ENCODE data around the gene ZBTB38. TPM values are rescaled to one million over a fixed set of nuclear protein-coding genes. Genes with fewer than 3 reads are reported as not detected.

ZBTB38 gene
- total RNA-seq, 2 experiments from 2014 or later, result 21.8 to 22.0 TPM

DNA sequence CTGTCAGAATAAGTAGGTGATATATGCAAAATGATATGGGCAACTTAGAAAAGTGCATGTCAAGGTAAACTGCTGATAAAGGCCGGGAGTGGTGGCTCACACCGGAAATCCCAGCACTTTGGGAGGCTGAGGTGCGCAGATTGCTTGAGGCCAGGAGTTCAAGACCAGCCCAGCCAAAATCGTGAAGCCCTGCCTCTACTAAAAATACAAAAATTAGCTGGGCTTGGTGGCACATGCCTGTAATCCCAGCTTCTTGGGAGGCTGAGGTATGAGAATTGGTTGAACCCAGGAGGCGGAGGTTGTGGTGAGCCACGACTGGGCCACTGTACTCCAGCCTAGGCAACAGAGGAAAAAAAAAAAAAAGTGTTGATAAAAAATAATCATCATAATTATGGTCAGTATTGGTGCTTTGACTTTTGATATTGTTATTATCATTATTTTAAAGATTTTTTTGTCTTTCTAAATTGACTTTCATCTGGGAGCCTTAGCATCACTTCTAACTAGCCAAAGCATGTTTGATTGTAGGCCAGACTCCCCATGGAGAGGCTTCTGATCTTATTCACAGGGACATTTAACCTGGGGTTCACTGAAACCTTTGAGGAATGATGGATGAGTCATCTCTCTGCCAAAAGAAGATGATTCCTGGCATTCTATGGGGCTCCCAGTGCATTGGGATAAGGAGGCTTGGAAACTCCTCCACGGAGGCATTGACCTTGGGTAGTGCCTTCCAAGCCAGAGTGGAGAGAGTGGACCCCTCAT is 5.6 kb downstream of the ZBTB38 start:
- peaks cover 26% of the 10 kb centered on the region for H3K4me1 ChIP-seq (ENCODE audit: insufficient read depth, low read length)
- H3K27ac Mint-ChIP-seq, result no peak overlapping the region
- ChIA-PET CTCF (interaction anchor here (1.1 kb wide), 1 partner anchor 78 kb away, joined by 5 read pairs; no protein-coding TSS in a partner anchor), POLR2A (interaction anchor here (0.7 to 0.8 kb wide), 2 partner anchors 10 to 11 kb away, joined by 3 read pairs; no protein-coding TSS in a partner anchor)
- H3K4me3 ChIP-seq (ENCODE audit: low read length), result no peak overlapping the region
- ATAC-seq (ENCODE audit: poor library complexity), result no peak
- peaks cover 28% of the 10 kb centered on the region for H3K4me1 Mint-ChIP-seq (ENCODE audit: low read depth)
- no peak overlapping the region for H3K27ac ChIP-seq (ENCODE audit: low read depth in 1 of 2, low read length in 2 of 2)
- no peaks in the 10 kb centered on the region for H3K36me3 Mint-ChIP-seq (ENCODE audit: low read depth)
- intact Hi-C loops (cut with DNase I, micrococcal nuclease), result loop anchor here in 1 of 2 experiments (5.0 kb wide), 1 partner anchor 33 kb away; no protein-coding TSS in a partner anchor
- no peaks in the 10 kb centered on the region for H3K27me3 Mint-ChIP-seq
- H3K4me3 Mint-ChIP-seq, result no peak overlapping the region
- TF ChIP-seq, protein P1, sequence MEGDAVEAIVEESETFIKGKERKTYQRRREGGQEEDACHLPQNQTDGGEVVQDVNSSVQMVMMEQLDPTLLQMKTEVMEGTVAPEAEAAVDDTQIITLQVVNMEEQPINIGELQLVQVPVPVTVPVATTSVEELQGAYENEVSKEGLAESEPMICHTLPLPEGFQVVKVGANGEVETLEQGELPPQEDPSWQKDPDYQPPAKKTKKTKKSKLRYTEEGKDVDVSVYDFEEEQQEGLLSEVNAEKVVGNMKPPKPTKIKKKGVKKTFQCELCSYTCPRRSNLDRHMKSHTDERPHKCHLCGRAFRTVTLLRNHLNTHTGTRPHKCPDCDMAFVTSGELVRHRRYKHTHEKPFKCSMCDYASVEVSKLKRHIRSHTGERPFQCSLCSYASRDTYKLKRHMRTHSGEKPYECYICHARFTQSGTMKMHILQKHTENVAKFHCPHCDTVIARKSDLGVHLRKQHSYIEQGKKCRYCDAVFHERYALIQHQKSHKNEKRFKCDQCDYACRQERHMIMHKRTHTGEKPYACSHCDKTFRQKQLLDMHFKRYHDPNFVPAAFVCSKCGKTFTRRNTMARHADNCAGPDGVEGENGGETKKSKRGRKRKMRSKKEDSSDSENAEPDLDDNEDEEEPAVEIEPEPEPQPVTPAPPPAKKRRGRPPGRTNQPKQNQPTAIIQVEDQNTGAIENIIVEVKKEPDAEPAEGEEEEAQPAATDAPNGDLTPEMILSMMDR (IDR thresholded peaks at IDR 0.05), result no peak
- no peaks in the 10 kb centered on the region for H3K36me3 ChIP-seq (ENCODE audit: insufficient read depth, low read length)
- no peaks in the 10 kb centered on the region for H3K27me3 ChIP-seq (ENCODE audit: control insufficient read depth in 1 of 2, insufficient read depth in 2 of 2, low read length in 2 of 2)
- H3K9me3 ChIP-seq (ENCODE audit: control insufficient read depth in 1 of 2, insufficient read depth in 1 of 2, low read length in 2 of 2), result no peaks in the 10 kb centered on the region
- DNase-seq, result no peak
- H3K9me3 Mint-ChIP-seq, result no peaks in the 10 kb centered on the region

GRCh38 chr3:141375381-141376301 is 7.3 kb downstream of the ZBTB38 start:
- Mint-ChIP-seq H3K27me3 (no peaks in the 10 kb centered on the region), H3K27ac (peak overlapping the region; percentile 8), H3K4me3 (no peak overlapping the region), H3K9me3 (no peaks in the 10 kb centered on the region), H3K4me1 (ENCODE audit: low read depth) (peaks cover 25% of the 10 kb centered on the region), H3K36me3 (ENCODE audit: low read depth) (no peaks in the 10 kb centered on the region)
- ChIA-PET POLR2A (interaction anchor here (0.7 kb wide), 1 partner anchor 178 kb away, joined by 3 read pairs; no protein-coding TSS in a partner anchor), CTCF (no interaction called here)
- Histone ChIP-seq H3K27me3 (ENCODE audit: control insufficient read depth in 1 of 2, insufficient read depth in 2 of 2, low read length in 2 of 2) (no peaks in the 10 kb centered on the region), H3K36me3 (ENCODE audit: insufficient read depth, low read length) (no peaks in the 10 kb centered on the region), H3K4me3 (ENCODE audit: low read length) (no peak overlapping the region), H3K27ac (ENCODE audit: low read depth in 1 of 2, low read length in 2 of 2) (no peak overlapping the region), H3K9me3 (ENCODE audit: control insufficient read depth in 1 of 2, insufficient read depth in 1 of 2, low read length in 2 of 2) (no peaks in the 10 kb centered on the region), H3K4me1 (ENCODE audit: insufficient read depth, low read length) (peaks cover 39% of the 10 kb centered on the region)
- DNase-seq (no peak), ATAC-seq (ENCODE audit: poor library complexity) (no peak)
- TF ChIP-seq, protein P1 (IDR thresholded peaks at IDR 0.05), result no peak
- intact Hi-C loops (cut with DNase I, micrococcal nuclease), result no loop called here

- Mint-ChIP-seq H3K27me3 (no peaks in the 10 kb centered on the region), H3K9me3 (no peaks in the 10 kb centered on the region), H3K27ac (no peak overlapping the region)
Observed at GRCh38 chr3:141377377-141377776, 9.1 kb downstream of the ZBTB38 start.

More at GRCh38 chr3:141377377-141377776, 9.1 kb downstream of the ZBTB38 start:
- intact Hi-C loops (cut with DNase I, micrococcal nuclease), result no loop called here
- POLR2A ChIA-PET, result no interaction called here
- Histone ChIP-seq H3K4me3 (ENCODE audit: low read length) (no peak overlapping the region), H3K4me1 (ENCODE audit: insufficient read depth, low read length) (peaks cover 41% of the 10 kb centered on the region), H3K27ac (ENCODE audit: low read depth in 1 of 2, low read length in 2 of 2) (no peak overlapping the region), H3K27me3 (ENCODE audit: control insufficient read depth in 1 of 2, insufficient read depth in 2 of 2, low read length in 2 of 2) (no peaks in the 10 kb centered on the region), H3K9me3 (ENCODE audit: control insufficient read depth in 1 of 2, insufficient read depth in 1 of 2, low read length in 2 of 2) (no peaks in the 10 kb centered on the region), H3K36me3 (ENCODE audit: insufficient read depth, low read length) (no peaks in the 10 kb centered on the region)
- Mint-ChIP-seq H3K4me1 (ENCODE audit: low read depth) (peaks cover 25% of the 10 kb centered on the region), H3K36me3 (ENCODE audit: low read depth) (no peaks in the 10 kb centered on the region), H3K4me3 (no peak overlapping the region)
- CTCF ChIA-PET, result interaction anchor here (1.0 kb wide), 1 partner anchor 66 kb away, joined by 3 read pairs; no protein-coding TSS in a partner anchor
- TF ChIP-seq, protein P1 (IDR thresholded peaks at IDR 0.05), result no peak
- DNase-seq (no peak), ATAC-seq (ENCODE audit: poor library complexity) (no peak)
